PFSK-1 (cell line): ENCODE measurements around the gene CHRNE.

Source experiments
- FOXP2 ChIP-seq: optimal IDR thresholded peaks from 2 replicates; pipeline ENCODE3; 2011; ENCODE audit warnings: borderline replicate concordance, control low read depth, inconsistent platforms; ENCODE audit not compliant: insufficient read depth; ENCODE audit errors: extremely low read length, extremely low read depth
- POLR2AphosphoS5 ChIP-seq: IDR thresholded peaks from 2 replicates; pipeline ENCODE4 v1.6.1; 2012; ENCODE audit warnings: low read depth, mild to moderate bottlenecking, control low read depth, low read length, moderate library complexity
- SIN3A ChIP-seq: IDR thresholded peaks from 2 replicates; pipeline ENCODE4 v1.6.1; 2012; ENCODE audit warnings: mild to moderate bottlenecking, low read length, moderate library complexity, borderline replicate concordance; ENCODE audit not compliant: insufficient read depth
- TAF1 ChIP-seq: IDR thresholded peaks from 2 replicates; pipeline ENCODE4 v1.6.1; 2012; ENCODE audit warnings: low read length, control low read depth, borderline replicate concordance; ENCODE audit not compliant: insufficient read depth
- TF ChIP-seq, protein P1 (sequence below), 2 experiments: IDR thresholded peaks; 2 replicates each; pipeline versions ENCODE4 v1.6.1 to v1.8.0; 2011 to 2012; ENCODE audit warnings: low read depth in 2 of 2, low read length in 2 of 2, control low read depth in 1 of 2, inconsistent platforms in 1 of 2, mild to moderate bottlenecking in 1 of 2, moderate library complexity in 1 of 2; ENCODE audit not compliant: insufficient read depth in 1 of 2

CHRNE gene

DNA sequence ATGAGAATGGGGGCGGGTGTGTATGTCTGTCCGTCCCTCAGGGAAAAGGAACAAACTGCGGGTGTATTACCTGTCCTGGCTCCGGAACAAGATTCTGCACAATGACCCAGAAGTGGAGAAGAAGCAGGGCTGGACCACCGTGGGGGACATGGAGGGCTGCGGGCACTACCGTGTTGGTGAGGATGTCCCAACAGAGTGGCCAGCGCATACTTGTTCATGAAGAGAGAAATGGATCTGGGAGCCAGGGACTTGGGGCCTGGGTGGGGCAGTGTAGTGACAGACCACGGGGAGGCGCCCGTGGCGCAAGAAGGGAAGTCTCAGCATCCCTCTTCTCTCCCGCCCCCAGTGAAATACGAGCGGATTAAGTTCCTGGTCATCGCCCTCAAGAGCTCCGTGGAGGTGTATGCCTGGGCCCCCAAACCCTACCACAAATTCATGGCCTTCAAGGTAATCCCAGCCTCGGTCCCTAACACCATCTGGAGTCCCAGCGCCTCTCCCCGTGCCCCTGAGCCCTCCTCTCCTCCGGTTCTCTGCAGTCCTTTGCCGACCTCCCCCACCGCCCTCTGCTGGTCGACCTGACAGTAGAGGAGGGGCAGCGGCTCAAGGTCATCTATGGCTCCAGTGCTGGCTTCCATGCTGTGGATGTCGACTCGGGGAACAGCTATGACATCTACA lies 7.1 kb downstream of the CHRNE start:
- TF ChIP-seq TAF1 (no peak), POLR2AphosphoS5 (no peak), SIN3A (no peak), FOXP2 (no peak)
- TF ChIP-seq, protein P1, sequence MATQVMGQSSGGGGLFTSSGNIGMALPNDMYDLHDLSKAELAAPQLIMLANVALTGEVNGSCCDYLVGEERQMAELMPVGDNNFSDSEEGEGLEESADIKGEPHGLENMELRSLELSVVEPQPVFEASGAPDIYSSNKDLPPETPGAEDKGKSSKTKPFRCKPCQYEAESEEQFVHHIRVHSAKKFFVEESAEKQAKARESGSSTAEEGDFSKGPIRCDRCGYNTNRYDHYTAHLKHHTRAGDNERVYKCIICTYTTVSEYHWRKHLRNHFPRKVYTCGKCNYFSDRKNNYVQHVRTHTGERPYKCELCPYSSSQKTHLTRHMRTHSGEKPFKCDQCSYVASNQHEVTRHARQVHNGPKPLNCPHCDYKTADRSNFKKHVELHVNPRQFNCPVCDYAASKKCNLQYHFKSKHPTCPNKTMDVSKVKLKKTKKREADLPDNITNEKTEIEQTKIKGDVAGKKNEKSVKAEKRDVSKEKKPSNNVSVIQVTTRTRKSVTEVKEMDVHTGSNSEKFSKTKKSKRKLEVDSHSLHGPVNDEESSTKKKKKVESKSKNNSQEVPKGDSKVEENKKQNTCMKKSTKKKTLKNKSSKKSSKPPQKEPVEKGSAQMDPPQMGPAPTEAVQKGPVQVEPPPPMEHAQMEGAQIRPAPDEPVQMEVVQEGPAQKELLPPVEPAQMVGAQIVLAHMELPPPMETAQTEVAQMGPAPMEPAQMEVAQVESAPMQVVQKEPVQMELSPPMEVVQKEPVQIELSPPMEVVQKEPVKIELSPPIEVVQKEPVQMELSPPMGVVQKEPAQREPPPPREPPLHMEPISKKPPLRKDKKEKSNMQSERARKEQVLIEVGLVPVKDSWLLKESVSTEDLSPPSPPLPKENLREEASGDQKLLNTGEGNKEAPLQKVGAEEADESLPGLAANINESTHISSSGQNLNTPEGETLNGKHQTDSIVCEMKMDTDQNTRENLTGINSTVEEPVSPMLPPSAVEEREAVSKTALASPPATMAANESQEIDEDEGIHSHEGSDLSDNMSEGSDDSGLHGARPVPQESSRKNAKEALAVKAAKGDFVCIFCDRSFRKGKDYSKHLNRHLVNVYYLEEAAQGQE (IDR thresholded peaks at IDR 0.05; ENCODE audit: insufficient read depth in 1 of 2, low read depth in 2 of 2, low read length in 2 of 2) = no peak

DNA sequence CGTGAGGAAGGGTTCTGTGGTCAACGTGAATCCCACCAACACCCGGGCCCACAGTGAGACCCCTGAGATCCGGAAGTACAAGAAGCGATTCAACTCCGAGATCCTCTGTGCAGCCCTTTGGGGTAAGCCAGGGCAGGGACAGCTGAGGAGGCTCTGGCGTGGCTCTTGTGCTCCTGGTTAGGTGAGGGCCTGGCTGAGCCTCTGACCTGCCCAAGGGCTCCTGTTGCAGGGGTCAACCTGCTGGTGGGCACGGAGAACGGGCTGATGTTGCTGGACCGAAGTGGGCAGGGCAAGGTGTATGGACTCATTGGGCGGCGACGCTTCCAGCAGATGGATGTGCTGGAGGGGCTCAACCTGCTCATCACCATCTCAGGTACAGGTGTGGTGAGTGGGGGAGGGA lies 7.8 kb downstream of the CHRNE start:
- TF ChIP-seq POLR2AphosphoS5 = no peak
- no peak for TF ChIP-seq FOXP2
- no peak for TF ChIP-seq TAF1
- no peak for TF ChIP-seq SIN3A
- TF ChIP-seq, protein P1 (IDR thresholded peaks at IDR 0.05; ENCODE audit: insufficient read depth in 1 of 2, low read depth in 2 of 2, low read length in 2 of 2) = no peak

DNA sequence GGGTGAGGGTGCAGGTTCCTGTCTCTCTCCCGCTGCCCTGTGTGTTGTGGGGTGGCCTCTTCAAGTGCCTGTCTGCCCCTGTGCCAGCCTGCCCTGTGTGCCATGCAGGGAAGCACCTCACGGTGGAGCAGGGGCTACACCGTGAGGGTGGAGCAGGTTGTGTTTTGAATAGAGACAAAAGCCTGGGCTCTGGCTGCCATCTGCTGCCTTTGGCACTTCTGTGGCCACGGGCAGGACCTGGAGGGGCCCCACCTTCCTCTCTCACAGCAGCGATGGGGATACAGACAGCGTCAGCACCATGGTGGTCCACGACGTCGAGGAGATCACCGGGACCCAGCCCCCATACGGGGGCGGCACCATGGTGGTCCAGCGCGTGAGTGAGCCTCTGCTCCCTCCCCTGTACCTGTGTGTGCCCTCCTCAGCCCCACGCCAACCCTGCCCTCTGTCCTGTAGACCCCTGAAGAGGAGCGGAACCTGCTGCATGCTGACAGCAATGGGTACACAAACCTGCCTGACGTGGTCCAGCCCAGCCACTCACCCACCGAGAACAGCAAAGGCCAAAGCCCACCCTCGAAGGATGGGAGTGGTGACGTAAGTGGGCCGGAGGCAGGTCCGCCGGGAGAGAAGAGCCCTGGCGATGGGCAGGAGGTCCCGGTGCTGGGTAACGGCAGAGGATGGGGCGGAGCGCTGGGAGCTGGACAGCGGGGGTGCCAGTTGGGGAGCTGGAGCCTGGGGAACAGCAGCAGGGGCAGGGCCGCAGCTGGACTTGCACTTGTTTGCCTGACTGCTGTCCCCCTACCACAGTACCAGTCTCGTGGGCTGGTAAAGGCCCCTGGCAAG lies 9.0 kb downstream of the CHRNE start:
- TF ChIP-seq FOXP2 (no peak), POLR2AphosphoS5 (no peak), TAF1 (no peak), SIN3A (no peak)
- TF ChIP-seq, protein P1 (IDR thresholded peaks at IDR 0.05; ENCODE audit: insufficient read depth in 1 of 2, low read depth in 2 of 2, low read length in 2 of 2) = no peak

DNA sequence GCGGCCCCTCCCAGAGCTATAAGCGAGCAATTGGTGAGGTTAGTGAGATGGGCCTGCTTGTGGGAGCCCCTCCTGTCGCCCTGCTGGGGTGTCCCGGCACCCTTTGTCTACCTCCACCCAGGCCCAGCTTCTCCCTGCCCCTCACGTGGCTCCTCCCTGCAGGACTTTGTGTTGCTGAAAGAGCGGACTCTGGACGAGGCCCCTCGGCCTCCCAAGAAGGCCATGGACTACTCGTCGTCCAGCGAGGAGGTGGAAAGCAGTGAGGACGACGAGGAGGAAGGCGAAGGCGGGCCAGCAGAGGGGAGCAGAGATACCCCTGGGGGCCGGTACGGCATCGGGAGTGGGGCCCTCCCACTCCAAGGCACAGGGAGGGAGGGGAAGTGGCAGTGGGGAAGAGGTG lies 9.6 kb downstream of the CHRNE start:
- TF ChIP-seq TAF1 = no peak

DNA sequence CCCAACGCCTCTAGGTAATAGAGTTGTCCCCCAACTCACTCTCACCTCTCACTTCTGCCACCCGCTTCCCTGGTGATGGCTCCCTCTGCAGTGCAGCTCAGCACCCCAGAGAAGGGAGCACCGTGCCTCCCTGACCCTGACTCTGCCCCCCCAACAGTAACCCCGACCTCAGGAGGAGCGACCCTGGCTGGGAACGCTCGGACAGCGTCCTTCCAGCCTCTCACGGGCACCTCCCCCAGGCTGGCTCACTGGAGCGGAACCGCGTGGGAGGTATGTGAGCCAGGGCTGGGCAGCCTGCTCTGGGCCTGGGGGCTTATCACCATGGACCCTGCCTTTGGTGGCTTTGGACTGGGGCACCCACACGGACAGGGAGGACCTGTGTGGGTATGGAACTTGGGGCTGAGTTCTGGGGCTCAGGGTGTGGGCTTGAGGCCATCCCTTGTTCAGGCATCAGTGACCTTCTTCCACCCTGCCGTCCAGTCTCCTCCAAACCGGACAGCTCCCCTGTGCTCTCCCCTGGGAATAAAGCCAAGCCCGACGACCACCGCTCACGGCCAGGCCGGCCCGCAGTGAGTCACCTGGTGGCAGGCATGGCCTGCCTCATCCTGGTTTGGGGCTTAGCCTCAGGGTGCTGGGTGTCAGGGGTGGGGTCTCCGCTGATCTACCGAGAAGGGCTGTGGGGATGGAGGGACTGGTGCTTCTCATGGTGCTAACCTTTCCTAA lies 10.2 kb downstream of the CHRNE start:
- TF ChIP-seq TAF1 (no peak), FOXP2 (no peak), POLR2AphosphoS5 (no peak), SIN3A (no peak)
- TF ChIP-seq, protein P1 (IDR thresholded peaks at IDR 0.05; ENCODE audit: insufficient read depth in 1 of 2, low read depth in 2 of 2, low read length in 2 of 2) = no peak
